ENCODE data around the gene PRR9.

PRR9 gene

DNA sequence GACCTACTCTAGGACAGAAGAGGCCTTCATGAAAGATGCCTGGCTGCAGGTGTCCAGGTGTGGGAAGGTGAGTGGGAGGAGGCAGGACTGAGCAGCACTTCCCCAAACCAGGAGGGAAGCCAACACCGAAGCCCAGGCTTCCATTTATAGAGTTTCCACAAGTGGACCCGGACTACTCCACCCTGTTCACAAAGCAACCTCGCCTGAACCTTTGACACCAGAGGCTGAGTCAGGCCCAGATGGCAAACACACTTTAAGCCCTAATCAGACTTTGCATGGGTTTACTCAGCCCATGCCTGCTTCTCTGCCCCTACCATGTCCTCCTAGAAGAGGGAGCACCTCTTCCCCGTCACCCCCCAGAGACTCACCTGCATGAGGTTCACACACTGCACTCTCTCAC lies 14.0 kb downstream of the PRR9 start:
- no peak for DNase-seq

DNA sequence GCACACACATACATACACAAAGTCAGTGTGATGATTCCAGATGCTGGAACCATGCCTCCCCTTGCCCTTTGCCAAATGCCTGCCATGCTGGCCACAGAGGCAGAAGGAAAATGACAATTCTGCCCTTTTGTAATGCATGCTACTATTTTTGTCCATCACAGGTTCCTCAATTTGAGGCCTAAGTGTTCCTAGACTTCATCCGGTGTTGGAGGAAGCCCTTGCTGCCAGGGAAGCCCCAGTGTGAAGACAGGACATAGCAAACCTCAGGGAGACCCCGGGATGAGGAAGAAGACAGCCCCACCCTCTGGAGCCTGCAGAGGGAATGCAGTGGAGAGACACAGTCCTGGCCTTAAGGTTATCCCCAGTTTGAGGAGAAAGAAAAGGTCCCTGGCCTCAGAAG lies 14.4 kb downstream of the PRR9 start:
- no peak for DNase-seq

DNA sequence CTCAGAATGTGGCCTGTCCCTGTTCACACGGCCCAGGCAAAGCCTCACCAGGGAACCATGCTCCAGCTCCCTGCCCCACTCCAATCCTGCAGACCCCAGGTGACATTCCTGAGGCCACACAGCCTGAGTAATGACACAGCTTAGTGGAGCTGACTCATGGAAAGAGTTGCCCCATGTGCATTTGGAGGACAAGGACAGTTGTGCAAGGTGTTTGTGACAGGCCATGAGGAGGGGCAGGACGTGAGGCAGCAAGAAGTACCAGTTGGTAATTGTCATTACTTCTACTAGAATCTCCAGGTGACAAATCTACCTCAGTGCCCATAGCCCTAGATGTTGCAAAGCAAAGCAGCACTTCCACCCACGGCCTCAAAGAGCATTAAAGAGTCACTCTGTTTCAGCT lies 15.2 kb downstream of the PRR9 start:
- no peak for DNase-seq

DNA sequence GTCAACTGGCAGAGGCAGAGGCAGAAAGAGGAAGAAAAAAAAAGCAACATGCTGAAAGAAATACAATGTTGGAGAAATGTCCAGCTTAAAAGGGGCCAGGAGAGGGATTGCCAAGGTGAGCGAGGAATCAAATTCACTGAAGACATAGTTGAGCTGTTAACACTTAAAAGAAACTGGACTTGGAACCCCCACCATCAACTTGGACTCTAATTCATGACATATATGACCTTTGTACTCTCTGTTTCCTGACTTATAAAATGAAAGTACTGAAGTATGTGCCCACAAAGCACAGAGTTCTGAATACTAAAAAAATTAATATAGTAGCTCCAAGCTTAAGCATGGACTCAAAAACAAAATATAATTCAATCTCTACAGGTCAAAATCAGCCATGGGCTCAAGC lies 16.1 kb downstream of the PRR9 start:
- DNase-seq, result no peak

DNA sequence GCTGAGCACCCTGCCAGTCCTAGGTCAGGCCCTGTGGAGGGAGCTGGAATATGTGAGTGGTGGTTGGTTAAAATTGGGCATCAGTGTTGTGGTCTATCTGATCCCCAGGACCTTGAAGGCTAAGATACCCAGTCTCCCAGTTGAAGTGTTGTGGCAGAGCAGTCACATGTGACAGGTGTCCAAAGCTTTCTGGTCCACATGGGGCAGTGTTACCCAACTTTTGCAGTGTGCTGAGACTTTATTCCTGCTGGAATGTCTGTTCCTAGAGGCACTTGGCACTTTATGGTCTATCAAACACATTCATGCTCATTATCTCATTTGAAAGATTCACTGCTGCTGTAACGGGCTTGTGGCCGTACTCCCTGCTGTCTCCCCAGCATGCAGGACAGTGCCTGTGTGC lies 21.1 kb downstream of the PRR9 start:
- no peak for DNase-seq

DNA sequence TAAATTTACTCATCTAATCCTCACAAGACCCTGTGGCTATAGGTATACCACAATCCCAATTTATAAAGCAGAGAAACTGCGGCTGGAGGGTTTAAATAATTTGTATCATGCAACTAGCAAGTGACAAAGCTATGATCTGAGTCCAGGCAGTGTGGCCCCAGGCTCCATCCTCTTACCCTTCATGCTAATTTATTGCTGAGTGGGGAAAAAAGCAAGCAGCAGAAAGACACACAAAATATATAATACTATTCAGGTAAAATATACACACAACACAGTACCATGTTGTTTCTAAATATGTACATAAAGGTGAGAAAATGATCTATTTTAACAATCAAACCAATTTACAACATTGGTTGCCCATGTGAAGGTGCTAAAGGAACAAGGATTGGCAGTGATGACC lies 24.8 kb downstream of the PRR9 start:
- DNase-seq, result no peak

DNA sequence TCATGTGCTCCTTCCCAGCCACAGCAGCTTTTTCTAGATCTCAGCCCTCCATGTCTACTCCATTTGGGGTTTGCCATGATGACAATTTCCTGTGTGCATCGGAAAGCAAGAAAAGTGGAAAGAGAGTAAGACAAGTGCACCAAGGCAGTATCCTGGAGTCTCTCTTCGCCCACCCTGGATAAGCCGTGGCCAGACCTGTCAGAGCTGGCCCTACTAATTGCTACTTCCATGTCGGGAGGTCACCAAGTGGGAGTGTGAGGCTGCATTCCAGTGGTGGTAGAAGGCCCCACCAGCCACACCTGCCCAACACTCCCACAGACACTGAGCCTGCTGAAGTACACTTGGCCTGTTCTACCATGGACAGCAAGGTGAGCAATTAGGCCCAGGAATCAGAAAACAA lies 28.1 kb downstream of the PRR9 start:
- DNase-seq, result no peak

DNA sequence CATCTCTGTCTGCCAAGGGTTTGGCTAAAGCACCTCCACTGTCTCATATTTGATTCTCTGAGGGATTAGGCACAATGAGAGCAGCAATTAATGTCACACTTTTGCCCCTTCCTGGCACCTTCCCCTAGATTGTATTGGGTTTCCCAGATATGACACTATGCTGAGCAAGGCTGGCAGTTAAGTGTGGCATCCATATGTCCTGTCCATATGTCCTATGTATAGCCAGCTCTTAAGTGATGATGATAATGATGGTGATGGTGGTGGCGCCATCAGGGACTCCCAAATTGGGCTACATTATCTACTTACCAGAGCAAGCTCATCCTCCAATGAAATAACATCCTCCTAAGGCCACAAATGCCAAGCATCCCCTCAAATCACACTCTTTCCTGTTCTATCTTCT lies 28.6 kb downstream of the PRR9 start:
- DNase-seq, result no peak

DNA sequence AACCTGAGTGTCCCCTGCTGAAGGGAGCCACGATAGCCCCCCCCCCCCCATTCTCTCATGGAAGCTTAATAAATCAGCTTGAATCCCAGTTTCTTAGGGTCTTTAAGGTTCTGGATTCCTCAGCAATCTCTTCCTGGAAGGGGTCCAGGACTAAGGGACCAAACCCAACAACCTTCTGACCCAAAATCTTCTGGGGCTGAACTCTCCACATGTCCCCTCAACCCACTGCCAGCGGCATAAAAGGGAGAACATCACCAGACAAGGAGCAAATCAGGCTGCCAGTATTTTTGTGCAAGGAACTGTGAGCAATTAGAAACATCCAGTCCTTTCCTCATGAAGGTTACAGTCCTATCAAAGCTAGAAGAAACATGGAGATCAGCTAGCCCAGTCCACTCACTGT lies 29.4 kb downstream of the PRR9 start:
- DNase-seq, result no peak

DNA sequence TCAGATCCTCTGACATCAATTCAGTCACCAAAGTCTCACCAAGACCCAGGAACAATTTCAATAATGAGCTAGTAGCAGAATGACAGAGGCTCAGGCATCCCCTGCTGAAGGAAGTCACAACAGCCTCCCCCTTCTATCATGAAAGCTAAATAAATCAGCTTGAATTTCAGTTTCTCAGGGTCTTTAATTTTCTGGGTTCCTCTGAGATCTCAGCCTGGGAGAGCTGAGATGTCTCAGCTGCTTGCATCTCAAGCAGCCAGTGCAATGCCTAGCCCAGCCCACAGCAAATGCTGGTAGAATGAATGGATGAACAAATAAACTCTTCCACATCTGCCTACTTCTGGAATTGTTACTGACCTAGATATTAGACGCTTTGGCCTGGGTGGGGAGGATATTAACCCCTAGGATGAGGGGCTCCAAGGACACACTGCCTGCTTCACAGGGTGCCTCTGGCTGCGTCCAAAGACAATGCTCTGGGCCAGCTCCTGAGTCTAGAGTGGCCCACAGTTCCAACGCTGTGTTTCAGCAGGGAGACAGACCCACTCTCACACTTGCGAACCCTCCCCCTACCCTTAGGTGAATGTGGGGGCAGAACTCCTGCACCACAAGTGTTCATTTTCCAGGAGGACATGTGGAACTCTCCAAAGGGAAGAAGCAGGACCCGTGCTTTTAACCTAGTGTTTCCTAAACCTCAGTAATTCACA lies 30.9 kb downstream of the PRR9 start:
- DNase-seq, result no peak

DNA sequence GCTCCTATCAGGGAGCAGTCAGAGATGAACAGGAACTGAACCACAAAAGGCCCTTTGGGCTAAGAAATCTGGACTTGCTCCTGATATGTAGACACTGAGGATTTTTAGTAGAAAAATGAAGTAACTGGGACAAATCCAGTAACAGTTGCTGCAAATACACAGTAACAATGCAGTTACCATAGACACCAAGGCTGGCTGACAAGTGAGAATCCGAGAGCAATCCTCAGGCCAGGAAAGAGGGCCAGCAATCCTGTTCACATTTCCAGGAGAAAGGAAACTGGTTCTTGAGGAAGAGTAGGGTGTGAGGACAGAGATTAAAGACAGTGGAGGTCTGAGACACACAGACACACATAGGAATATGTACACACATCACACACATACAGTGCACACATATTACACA lies 32.8 kb downstream of the PRR9 start:
- DNase-seq, result no peak

DNA sequence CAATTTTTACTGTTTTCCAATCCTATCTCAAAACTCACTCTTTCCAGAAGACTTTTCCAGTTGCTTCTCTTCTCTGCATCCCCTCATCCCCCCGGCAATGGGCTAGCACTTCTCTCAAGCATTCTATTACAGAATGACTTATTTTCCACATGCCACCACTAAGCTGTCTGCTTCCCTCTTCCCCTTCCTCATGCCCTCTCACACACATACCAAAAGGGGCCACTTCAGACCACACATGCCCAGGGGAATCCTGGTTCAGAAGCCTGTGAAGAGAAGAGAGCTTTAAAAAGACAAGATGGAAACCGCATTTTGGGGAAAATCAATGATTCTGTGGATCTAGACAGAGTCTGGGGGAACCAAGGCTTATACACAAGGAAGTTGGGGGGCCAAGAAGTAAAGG lies 33.7 kb downstream of the PRR9 start:
- DNase-seq, result no peak

DNA sequence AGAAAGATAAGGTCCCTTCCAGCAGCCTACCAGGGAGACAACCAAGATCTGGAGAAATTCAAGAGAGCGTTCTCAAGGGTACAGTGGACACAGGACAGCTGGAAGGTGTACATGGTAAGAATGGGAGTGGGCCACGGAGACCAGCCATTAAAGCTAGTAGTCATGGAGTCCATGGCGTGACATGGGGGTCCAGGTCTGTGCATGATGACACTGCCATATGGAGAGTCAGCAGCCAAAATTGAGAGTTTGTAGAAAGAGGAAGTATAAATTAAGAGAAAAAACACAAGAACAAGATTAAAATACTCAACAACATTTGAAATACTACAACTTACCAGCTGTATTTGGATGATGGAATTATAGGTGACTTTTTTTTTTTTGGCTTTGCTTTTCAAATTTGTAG lies 34.2 kb downstream of the PRR9 start:
- DNase-seq, result no peak

DNA sequence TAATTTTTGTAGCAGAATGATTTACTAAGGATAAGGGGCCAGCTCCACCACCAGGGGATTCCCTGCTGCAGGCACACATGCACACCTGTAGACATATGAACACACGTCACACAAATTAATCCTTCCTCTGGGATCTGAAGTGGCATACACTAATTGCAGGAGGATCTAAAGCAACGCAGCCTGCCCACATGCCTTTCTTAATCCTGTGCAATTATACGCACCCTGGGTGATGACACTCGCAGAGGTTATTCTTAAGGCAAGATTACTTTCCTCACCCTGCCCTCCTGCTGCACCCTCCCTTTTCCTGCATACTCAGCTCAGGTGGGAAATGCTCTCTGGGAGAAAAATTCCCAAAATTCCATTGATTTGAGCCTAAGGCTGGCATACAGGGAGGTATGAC lies 34.6 kb downstream of the PRR9 start:
- DNase-seq, result no peak

DNA sequence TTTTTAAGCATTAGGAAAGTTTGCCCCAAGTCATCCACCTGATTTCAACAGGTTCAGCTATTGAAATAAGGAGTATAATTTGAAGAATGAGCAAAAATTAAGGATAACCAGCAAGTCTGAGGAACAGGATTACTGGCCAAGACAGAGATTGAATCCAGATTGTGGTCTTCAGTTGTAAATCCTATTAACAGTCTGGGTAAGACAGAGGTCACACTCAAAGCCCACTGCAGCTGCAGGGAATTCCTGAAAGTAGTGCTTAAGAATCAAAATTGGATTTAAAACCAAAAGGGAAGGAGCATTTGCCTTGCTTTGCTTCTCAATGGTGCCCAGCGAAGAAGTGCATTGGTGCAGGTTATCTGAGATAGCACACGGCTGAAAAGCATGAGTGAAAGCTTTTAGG lies 35.7 kb downstream of the PRR9 start:
- no peak for DNase-seq

DNA sequence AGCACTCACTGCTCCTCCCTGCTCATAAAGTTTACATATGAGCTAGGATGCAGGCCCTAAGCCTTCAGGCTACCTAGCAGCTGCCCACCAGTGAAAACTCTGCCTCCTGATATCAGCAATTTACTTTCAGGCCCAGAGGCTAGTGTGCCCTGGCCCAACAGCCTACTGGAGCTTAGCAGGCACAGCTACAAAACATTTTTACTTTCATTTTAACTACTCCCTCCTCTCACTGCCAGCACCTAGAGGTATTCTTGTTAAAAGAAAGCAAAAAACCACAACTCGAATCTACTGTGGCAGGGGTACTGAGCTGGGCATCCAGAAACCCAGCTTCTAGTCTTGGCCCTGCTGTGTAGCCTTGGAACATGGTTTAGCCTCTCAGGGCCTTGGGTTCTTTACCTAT lies 36.3 kb downstream of the PRR9 start:
- DNase-seq, result no peak

DNA sequence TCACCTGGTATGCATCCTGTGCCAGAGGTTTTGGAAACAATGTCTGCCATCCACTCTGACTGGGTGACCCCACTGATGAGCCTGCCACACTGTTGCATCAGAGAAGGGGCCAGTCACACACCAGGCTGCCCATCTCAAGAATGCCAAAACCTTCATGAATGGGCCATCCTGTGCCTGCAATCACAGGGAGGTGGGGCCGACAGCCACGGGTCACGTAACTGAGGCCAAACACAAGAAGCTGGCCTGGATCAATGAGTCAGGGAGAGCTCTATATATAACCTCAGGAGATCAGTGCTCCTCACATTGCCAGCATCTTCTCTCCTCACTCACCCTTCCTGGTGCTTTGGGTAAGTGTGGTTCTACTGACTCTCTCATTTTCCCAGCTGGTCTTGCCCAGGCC lies 42.0 kb downstream of the PRR9 start, which contains the start of gene LORICRIN:
LORICRIN (plus strand) TSS at position 301 of the 400 bp plus-strand sequence. CDS start 1,263 bp downstream, outside the sequence.
- DNase-seq, result no peak

DNA sequence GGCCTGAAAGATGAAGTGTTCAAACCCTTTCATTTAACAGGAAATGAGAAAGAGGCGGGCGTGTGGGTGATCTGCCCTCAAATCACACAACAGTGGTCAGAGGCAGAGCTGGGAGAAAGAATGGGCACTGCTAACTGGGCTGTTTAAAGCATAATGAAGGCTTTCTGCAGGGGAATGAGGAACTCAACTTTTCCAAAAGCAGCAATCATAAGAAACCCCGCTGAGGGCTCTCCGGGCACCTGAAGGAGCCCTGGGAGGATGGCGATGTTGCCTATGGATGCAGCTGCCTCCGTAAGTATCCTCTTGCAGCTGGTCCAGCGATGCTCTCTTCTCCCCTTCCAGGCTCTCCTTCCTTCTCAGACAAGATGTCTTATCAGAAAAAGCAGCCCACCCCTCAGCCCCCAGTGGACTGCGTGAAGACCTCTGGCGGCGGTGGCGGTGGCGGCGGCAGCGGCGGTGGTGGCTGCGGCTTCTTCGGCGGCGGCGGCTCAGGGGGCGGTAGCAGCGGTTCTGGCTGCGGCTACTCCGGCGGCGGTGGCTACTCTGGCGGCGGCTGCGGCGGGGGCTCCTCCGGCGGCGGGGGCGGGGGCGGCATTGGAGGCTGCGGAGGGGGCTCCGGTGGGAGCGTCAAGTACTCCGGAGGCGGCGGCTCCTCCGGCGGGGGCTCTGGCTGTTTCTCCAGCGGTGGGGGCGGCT lies 43.3 kb downstream of the PRR9 start:
- DNase-seq, result peak; percentile 12

DNA sequence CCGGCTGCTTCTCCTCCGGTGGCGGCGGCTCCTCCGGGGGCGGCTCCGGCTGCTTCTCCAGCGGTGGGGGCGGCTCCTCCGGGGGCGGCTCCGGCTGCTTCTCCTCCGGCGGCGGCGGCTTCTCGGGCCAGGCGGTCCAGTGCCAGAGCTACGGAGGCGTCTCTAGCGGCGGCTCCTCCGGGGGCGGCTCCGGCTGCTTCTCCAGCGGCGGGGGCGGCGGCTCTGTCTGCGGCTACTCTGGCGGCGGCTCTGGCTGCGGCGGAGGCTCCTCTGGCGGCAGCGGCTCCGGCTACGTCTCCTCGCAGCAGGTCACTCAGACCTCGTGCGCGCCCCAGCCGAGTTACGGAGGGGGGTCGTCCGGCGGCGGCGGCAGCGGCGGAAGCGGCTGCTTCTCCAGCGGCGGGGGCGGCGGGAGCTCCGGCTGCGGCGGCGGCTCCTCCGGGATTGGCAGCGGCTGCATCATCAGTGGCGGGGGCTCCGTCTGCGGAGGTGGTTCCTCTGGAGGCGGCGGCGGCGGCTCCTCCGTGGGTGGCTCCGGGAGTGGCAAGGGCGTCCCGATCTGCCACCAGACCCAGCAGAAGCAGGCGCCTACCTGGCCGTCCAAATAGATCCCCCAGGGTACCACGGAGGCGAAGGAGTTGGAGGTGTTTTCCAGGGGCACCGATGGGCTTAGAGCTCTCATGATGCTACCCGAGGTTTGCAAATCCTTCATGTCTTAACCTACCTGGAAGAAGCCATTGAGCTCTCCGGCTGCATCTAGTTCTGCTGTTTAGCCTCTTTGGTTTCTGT lies 44.1 kb downstream of the PRR9 start:
- DNase-seq, result peak; percentile 12

DNA sequence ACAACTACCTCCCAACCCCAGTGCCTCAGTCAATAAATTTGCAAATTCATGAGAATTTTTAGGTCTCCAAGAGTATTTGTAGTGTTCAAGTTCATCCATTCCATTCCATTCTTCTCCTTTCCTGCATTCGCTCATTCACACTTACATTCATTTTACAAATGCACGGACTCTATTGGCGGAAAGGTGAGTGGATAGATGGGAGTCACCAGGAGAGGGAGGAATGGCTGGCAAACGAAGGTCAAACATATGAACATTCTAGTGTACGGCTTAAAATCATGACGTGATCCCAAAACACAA lies 44.6 kb downstream of the PRR9 start:
- DNase-seq, result no peak

DNA sequence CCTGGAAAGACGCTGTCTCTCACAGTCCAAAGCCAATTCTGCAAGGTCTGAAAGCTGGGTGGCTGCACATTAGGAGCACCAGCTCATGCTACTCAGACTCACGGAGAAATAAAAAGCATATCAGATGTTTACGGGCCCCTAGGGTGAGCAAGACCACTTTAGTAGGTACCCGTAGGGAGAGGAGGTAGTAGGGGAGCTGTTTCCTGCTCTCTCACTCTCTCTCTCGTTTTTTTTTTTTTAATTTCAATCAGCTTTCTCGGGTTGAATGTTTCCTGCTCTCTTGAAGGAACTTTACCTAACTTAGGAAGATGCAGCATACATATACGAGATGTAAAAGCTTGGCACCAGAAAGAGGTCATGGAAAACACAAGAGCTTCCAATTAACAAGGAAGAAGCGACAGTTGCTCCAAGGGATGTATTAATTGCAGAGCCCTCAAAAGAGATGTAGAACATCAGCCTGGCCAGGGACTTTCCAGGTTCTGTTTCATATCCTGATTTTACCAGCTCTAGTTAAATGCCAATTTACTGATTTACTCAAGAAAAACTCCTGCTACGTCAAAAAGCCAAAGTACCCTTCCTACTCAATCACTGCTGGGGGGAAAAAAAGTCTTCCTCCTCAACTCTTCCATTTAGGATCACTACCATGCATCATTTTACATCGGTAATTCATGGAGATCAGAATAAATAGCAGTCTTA lies 45.2 kb downstream of the PRR9 start:
- no peak for DNase-seq

DNA sequence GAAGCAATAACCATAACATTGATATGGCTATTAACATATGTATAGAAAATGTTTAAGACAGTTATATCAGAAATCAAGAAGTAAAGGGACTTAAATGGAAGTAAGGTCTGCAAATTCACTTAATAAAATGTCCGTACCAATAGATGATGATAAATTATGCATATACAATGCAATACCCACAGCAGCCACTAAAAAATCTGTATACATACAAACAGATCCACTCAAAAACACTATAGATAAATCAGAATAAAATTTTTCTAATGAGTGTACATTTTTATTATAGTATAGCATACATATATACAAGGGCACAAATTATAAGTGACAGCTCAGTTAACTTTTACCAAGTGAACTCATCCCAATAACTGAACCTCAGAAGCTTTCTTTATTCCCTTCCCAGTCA lies 48.1 kb downstream of the PRR9 start:
- DNase-seq, result no peak
